ENCODE measurements around the gene ADCY3. TPM values are rescaled to one million over a fixed set of nuclear protein-coding genes. Genes with fewer than 3 reads are reported as not detected.

Gene ADCY3
- total and polyA plus RNA-seq, 2 of the 13 experiments (the other 11 are each of a cell fraction or from before 2014, with no cell fraction given): 0.11 to 0.61 TPM

GRCh38 chr2:24792874-24793760 lies 126.9 kb downstream of the ADCY3 start, which contains the start of the genes CENPO and PTRHD1 (continued):
- peak; percentile 88; the same call in 1 of the 2 replicates for TF ChIP-seq ZNF256 (CRISPR knock-in tag; conservative IDR thresholded peaks at IDR 0.05)
- TF ChIP-seq SMYD3 (CRISPR knock-in tag; IDR thresholded peaks at IDR 0.05): no peak; the same call in 1 of the 2 replicates
- peak; percentile 80 for TF ChIP-seq MXD3 (CRISPR knock-in tag; IDR thresholded peaks at IDR 0.05)
- no peak for TF ChIP-seq ZNF326 (CRISPR knock-in tag; IDR thresholded peaks at IDR 0.05; ENCODE audit: borderline replicate concordance)
- TF ChIP-seq GPN1 (CRISPR knock-in tag; IDR thresholded peaks at IDR 0.05; ENCODE audit: borderline replicate concordance): peak; percentile 25; the same call in 1 of the 2 replicates
- TF ChIP-seq ZNF878 (CRISPR knock-in tag; IDR thresholded peaks at IDR 0.05): peak; percentile 7; the same call in 1 of the 2 replicates
- TF ChIP-seq ZNF776 (CRISPR knock-in tag; IDR thresholded peaks at IDR 0.05): peak; percentile 84
- TF ChIP-seq TEAD2 (CRISPR knock-in tag; IDR thresholded peaks at IDR 0.05): no peak
- peak; percentile 63 for TF ChIP-seq HDAC2 (CRISPR knock-in tag; IDR thresholded peaks at IDR 0.05)
- TF ChIP-seq CREBL2 (CRISPR knock-in tag; IDR thresholded peaks at IDR 0.05; ENCODE audit: borderline replicate concordance): no peak
- peak; percentile 67; the same call in 1 of the 2 replicates for TF ChIP-seq ZSCAN25 (CRISPR knock-in tag; IDR thresholded peaks at IDR 0.05)
- TF ChIP-seq, protein P1, sequence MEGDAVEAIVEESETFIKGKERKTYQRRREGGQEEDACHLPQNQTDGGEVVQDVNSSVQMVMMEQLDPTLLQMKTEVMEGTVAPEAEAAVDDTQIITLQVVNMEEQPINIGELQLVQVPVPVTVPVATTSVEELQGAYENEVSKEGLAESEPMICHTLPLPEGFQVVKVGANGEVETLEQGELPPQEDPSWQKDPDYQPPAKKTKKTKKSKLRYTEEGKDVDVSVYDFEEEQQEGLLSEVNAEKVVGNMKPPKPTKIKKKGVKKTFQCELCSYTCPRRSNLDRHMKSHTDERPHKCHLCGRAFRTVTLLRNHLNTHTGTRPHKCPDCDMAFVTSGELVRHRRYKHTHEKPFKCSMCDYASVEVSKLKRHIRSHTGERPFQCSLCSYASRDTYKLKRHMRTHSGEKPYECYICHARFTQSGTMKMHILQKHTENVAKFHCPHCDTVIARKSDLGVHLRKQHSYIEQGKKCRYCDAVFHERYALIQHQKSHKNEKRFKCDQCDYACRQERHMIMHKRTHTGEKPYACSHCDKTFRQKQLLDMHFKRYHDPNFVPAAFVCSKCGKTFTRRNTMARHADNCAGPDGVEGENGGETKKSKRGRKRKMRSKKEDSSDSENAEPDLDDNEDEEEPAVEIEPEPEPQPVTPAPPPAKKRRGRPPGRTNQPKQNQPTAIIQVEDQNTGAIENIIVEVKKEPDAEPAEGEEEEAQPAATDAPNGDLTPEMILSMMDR (CRISPR knock-in tag; IDR thresholded peaks at IDR 0.05): peak; percentile 97
- TF ChIP-seq, protein P2, sequence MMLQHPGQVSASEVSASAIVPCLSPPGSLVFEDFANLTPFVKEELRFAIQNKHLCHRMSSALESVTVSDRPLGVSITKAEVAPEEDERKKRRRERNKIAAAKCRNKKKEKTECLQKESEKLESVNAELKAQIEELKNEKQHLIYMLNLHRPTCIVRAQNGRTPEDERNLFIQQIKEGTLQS (CRISPR knock-in tag; IDR thresholded peaks at IDR 0.05): peak; percentile 9; the same call in 1 of the 2 replicates
- TF ChIP-seq GZF1 (CRISPR knock-in tag; IDR thresholded peaks at IDR 0.05): no peak
- no peak; the same call in 1 of the 2 replicates for TF ChIP-seq NFYB (CRISPR knock-in tag; IDR thresholded peaks at IDR 0.05)
- peak; percentile 97 for TF ChIP-seq ZFP36L1 (CRISPR knock-in tag; IDR thresholded peaks at IDR 0.05)
- peak; percentile 84 for TF ChIP-seq BRD4 (CRISPR knock-in tag; IDR thresholded peaks at IDR 0.05)
- peak; percentile 84 for TF ChIP-seq ZNF547 (CRISPR knock-in tag; IDR thresholded peaks at IDR 0.05)
- TF ChIP-seq EED (CRISPR knock-in tag; IDR thresholded peaks at IDR 0.05): peak; percentile 97
- no peak for TF ChIP-seq ADNP (CRISPR knock-in tag; IDR thresholded peaks at IDR 0.05)
- peak; percentile 82; the same call in 1 of the 2 replicates for TF ChIP-seq SAFB2 (CRISPR knock-in tag; IDR thresholded peaks at IDR 0.05; ENCODE audit: borderline replicate concordance, low read depth)
- TF ChIP-seq CHD2 (IDR thresholded peaks at IDR 0.05; ENCODE audit: low read depth, low read length): no peak
- TF ChIP-seq ZNF567 (CRISPR knock-in tag; IDR thresholded peaks at IDR 0.05; ENCODE audit: borderline replicate concordance): peak; percentile 19; the same call in 1 of the 2 replicates
- peak; percentile 46 for TF ChIP-seq GABPA (IDR thresholded peaks at IDR 0.05; ENCODE audit: low read depth, low read length)
- peak; percentile 86 for TF ChIP-seq GABPA (CRISPR knock-in tag; IDR thresholded peaks at IDR 0.05; ENCODE audit: low read depth)
- TF ChIP-seq ZSCAN29 (CRISPR knock-in tag; conservative IDR thresholded peaks at IDR 0.05): 0 out of 2 replicates have a peak, but pooled peaks have one; percentile 49
- TF ChIP-seq ZFP91 (CRISPR knock-in tag; IDR thresholded peaks at IDR 0.05; ENCODE audit: borderline replicate concordance): peak; percentile 96; the same call in 1 of the 2 replicates

All from HepG2 (cell line).